GM20000 (cell line): ENCODE measurements around the gene SHISA2.

Source experiments
- DNase-seq: peaks from one replicate; pipeline ENCODE4 v3.0.0; 2012; ENCODE audit warnings: low spot score
- TF ChIP-seq, protein P1 (sequence below): IDR thresholded peaks from 2 replicates; pipeline ENCODE4 v1.5.1; 2012; ENCODE audit warnings: mild to moderate bottlenecking, control low read depth; ENCODE audit errors: extremely low read depth, missing control alignments

SHISA2 gene

DNA sequence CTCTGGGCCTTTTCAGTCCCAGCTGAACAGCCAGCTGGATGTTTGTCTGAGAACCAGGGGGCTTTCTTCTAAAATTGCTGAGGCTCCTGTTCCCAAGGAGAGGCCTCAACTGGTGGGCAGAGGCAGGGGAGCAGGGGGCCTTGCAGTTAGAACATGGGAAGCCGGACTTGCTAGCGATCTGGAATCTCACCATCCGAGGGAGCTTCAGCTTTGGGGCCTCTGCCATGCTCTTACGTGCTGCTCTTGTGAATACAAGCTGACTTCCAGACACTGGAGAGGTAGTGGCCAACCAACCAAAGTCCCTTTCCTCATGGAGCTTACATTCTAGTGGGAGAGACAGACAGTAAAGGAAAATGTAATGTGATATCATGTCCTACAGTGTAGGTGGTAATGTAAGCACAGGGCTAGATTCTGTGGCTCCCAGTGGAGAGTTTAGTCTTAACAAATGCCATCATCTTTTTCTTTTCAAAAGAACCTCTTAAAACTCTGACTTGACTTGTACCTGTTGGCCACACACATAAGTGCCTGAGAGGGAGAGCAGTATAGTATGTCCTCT, 22.2 kb downstream of the SHISA2 start:
- TF ChIP-seq, protein P1, sequence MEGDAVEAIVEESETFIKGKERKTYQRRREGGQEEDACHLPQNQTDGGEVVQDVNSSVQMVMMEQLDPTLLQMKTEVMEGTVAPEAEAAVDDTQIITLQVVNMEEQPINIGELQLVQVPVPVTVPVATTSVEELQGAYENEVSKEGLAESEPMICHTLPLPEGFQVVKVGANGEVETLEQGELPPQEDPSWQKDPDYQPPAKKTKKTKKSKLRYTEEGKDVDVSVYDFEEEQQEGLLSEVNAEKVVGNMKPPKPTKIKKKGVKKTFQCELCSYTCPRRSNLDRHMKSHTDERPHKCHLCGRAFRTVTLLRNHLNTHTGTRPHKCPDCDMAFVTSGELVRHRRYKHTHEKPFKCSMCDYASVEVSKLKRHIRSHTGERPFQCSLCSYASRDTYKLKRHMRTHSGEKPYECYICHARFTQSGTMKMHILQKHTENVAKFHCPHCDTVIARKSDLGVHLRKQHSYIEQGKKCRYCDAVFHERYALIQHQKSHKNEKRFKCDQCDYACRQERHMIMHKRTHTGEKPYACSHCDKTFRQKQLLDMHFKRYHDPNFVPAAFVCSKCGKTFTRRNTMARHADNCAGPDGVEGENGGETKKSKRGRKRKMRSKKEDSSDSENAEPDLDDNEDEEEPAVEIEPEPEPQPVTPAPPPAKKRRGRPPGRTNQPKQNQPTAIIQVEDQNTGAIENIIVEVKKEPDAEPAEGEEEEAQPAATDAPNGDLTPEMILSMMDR, result no peak
- no peak for DNase-seq

- TF ChIP-seq, protein P1, result no peak
- no peak for DNase-seq
Observed at GRCh38 chr13:26026211-26026610, 25.6 kb downstream of the SHISA2 start.

GRCh38 chr13:26025771-26026170, 26.0 kb downstream of the SHISA2 start:
- TF ChIP-seq, protein P1, result no peak
- no peak for DNase-seq

- DNase-seq, result no peak
- TF ChIP-seq, protein P1, result no peak
Observed at GRCh38 chr13:26025196-26025595, 26.6 kb downstream of the SHISA2 start.

DNA sequence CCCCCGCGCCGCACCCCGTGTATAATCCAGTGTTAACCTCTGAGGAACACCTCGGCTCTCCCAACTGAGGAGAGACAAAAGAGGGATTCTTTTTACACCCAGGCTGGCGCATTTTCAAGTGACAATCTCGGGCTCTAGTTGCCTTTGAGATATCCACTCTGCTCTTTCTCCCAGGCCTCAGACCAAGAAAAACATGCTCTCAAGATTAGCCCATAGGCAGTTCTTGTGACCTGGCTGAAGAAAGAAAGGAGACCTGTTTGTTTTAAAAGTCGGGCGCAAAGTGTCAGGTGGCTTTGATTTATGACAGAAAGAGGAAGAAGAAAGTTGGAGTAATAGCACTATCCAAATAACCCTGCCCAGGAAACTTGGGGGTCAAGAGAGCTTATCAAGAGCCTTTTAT, 27.3 kb downstream of the SHISA2 start:
- TF ChIP-seq, protein P1, result no peak
- DNase-seq, result no peak

DNA sequence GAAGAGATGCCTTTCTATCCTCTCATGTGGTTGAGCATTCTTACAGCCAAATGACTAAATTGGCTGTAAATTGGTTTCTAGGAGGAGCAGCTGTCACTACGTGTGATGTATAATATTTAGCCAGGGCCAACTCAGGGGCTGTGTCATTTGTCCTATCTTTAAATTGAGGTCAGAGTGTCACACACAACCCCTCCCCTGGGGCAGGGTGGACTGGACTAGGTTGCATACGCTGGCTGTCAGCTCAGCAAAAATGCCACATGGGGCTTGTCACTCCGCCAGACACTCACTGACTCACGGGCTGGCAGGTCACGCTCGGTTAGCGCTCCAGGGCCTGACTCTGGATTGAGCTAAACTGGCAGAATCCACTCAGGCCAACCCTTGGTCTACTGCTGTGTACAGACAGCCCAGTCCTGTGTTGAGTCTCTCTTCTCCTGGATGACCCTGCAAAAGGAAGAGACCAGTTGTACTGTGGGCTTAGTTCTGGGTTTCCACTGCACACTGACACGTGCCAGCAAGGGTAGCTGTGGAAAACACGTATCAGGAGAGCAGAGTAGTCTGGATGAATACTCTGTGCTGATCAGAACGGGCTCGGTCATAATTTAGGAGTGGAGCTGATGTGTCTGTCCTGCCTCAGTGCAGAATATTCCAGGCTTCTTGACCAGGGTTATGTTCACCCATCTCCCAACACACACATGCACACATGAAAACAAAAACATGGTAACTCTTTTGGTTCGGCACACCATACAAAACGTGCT, 29.1 kb downstream of the SHISA2 start:
- no peak for DNase-seq
- TF ChIP-seq, protein P1, result no peak

- no peak for DNase-seq
- TF ChIP-seq, protein P1, result no peak
Observed at GRCh38 chr13:26021956-26022355, 29.9 kb downstream of the SHISA2 start.
